SU-DHL-6 (cell line): ENCODE data around the gene TMEM174.

Source experiments
- H2AFZ ChIP-seq: fragments of 200-600 bp; sonication (generic); 2 replicates; pipeline ENCODE4 v1.6.1; 2014; ENCODE audit warnings: low read depth, mild to moderate bottlenecking, moderate library complexity, mixed read lengths, antibody characterized with exemption, low read length; ENCODE audit not compliant: severe bottlenecking
- H3F3A ChIP-seq: fragments of 200-600 bp; shearing (Covaris generic); 2 replicates; pipeline ENCODE4 v1.6.0; 2016; ENCODE audit warnings: antibody characterized with exemption, mild to moderate bottlenecking; ENCODE audit not compliant: insufficient read depth
- H3K27ac ChIP-seq: fragments of 200-600 bp; sonication (generic); 2 replicates; pipeline ENCODE4 v1.5.1; 2016; ENCODE audit warnings: low read depth, mild to moderate bottlenecking, low read length, moderate library complexity, mixed read lengths
- H3K27me3 ChIP-seq: fragments of 200-600 bp; sonication (generic), shearing (Covaris generic); 2 replicates; pipeline ENCODE4 v1.6.0; 2014; ENCODE audit warnings: mild to moderate bottlenecking, low read length
- H3K36me3 ChIP-seq: fragments of 200-600 bp; sonication (generic); 2 replicates; pipeline ENCODE4 v1.6.1; 2014; ENCODE audit warnings: mild to moderate bottlenecking, low read length, mixed read lengths
- H3K4me2 ChIP-seq: fragments of 300-600, 200-600 bp; shearing (Covaris generic), sonication (generic); 2 replicates; pipeline ENCODE4 v1.6.0; 2014; ENCODE audit warnings: low read length, low read depth, mild to moderate bottlenecking; ENCODE audit not compliant: poor library complexity, severe bottlenecking
- H3K4me3 ChIP-seq: fragments of 200-600 bp; sonication (generic); 2 replicates; pipeline ENCODE4 v1.5.1; 2014; ENCODE audit warnings: antibody characterized with exemption, low read length, mild to moderate bottlenecking, mixed read lengths; ENCODE audit not compliant: insufficient read depth, poor library complexity, severe bottlenecking
- H3K79me2 ChIP-seq: fragments of 200-600 bp; sonication (generic); 2 replicates; pipeline ENCODE4 v1.6.1; 2014; ENCODE audit warnings: mild to moderate bottlenecking, low read length, moderate library complexity; ENCODE audit not compliant: insufficient read depth
- H3K9ac ChIP-seq: fragments of 200-600 bp; sonication (generic); 2 replicates; pipeline ENCODE4 v1.7.0; 2014; ENCODE audit warnings: mild to moderate bottlenecking, low read length
- H3K9me2 ChIP-seq: fragments of 200-600 bp; sonication (generic); replicated peaks from 2 replicates; pipeline ENCODE4 v1.6.1; 2014; ENCODE audit warnings: low read length; ENCODE audit not compliant: insufficient read depth
- H3K9me3 ChIP-seq: fragments of 200-600 bp; sonication (generic); 2 replicates; pipeline ENCODE4 v1.6.1; 2014; ENCODE audit warnings: low read length, mixed read lengths; ENCODE audit not compliant: insufficient read depth
- H4K20me1 ChIP-seq: fragments of 200-600 bp; sonication (generic); 2 replicates; pipeline ENCODE4 v1.6.1; 2014; ENCODE audit warnings: low read depth, mild to moderate bottlenecking, antibody characterized with exemption, low read length, moderate library complexity, mixed read lengths
- EZH2phosphoT487 ChIP-seq: fragments of 200-600 bp; sonication (generic), shearing (Covaris generic); conservative IDR thresholded peaks from 2 replicates; pipeline ENCODE4 v1.6.1; 2018; ENCODE audit warnings: mild to moderate bottlenecking, antibody characterized with exemption, low read length, moderate library complexity, mixed read lengths
- TF ChIP-seq, protein P1 (sequence below): fragments of 200-600 bp; sonication (generic); IDR thresholded peaks from one replicate; pipeline ENCODE4 v1.5.1; 2017; ENCODE audit warnings: antibody characterized with exemption, mild to moderate bottlenecking, low read length, moderate library complexity; ENCODE audit not compliant: insufficient read depth, poor library complexity, severe bottlenecking

Gene TMEM174

DNA sequence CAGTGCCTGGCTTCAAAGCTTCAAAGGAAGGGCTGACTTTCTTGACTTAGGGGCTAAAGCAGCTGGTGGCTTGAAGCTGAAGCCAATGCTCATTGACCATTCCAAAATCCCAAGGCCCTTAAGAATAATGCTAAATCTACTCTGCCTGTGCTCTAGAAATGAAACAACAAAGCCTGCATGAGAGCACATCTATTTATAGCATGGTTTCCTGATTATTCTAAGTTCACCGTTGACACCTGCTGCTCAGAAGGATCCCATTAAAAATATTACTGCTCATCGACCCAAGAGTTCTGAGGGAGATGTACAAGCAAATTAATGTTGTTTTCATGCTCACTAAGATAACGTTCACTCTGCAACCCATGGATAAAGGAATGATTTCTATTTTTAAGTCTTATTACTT lies 6.7 kb downstream of the TMEM174 start:
- Histone ChIP-seq H3K27me3 (no peaks in the 10 kb centered on the region; the same call in 1 of the 2 replicates), H2AFZ (no peak overlapping the region), H3K27ac (no peak overlapping the region), H3K9me3 (no peaks in the 10 kb centered on the region), H3K79me2 (no peaks in the 10 kb centered on the region), H3K4me3 (no peak overlapping the region), H3K9me2 (no peaks in the 10 kb centered on the region), H3K9ac (no peak overlapping the region), H3K4me2 (no peak overlapping the region), H3K36me3 (no peaks in the 10 kb centered on the region), H3F3A (no peaks in the 10 kb centered on the region), H4K20me1 (no peaks in the 10 kb centered on the region)
- TF ChIP-seq, protein P1, sequence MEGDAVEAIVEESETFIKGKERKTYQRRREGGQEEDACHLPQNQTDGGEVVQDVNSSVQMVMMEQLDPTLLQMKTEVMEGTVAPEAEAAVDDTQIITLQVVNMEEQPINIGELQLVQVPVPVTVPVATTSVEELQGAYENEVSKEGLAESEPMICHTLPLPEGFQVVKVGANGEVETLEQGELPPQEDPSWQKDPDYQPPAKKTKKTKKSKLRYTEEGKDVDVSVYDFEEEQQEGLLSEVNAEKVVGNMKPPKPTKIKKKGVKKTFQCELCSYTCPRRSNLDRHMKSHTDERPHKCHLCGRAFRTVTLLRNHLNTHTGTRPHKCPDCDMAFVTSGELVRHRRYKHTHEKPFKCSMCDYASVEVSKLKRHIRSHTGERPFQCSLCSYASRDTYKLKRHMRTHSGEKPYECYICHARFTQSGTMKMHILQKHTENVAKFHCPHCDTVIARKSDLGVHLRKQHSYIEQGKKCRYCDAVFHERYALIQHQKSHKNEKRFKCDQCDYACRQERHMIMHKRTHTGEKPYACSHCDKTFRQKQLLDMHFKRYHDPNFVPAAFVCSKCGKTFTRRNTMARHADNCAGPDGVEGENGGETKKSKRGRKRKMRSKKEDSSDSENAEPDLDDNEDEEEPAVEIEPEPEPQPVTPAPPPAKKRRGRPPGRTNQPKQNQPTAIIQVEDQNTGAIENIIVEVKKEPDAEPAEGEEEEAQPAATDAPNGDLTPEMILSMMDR: no peak
- TF ChIP-seq EZH2phosphoT487: no peak

- Histone ChIP-seq H3K9ac (no peak overlapping the region), H2AFZ (no peak overlapping the region), H3K4me3 (no peak overlapping the region), H3K27ac (no peak overlapping the region), H3K27me3 (no peaks in the 10 kb centered on the region; the same call in 1 of the 2 replicates), H3K79me2 (no peaks in the 10 kb centered on the region), H4K20me1 (no peaks in the 10 kb centered on the region), H3K36me3 (no peaks in the 10 kb centered on the region), H3K9me2 (no peaks in the 10 kb centered on the region), H3F3A (no peaks in the 10 kb centered on the region), H3K9me3 (0 out of 2 replicates have a peak, but pooled peaks cover 3% of the 10 kb centered on the region), H3K4me2 (no peak overlapping the region)
- TF ChIP-seq, protein P1: no peak
- no peak for TF ChIP-seq EZH2phosphoT487
These were observed 7.6 kb downstream of the TMEM174 start for GRCh38 chr5:73180566-73180965.

GRCh38 chr5:73182307-73182706 lies 9.3 kb downstream of the TMEM174 start:
- Histone ChIP-seq H3K9me2 (no peaks in the 10 kb centered on the region), H4K20me1 (no peaks in the 10 kb centered on the region), H3K27ac (no peak overlapping the region), H3K79me2 (no peaks in the 10 kb centered on the region), H3K4me2 (no peak overlapping the region), H3F3A (no peaks in the 10 kb centered on the region), H2AFZ (no peak overlapping the region), H3K36me3 (no peaks in the 10 kb centered on the region), H3K4me3 (no peak overlapping the region), H3K9ac (no peak overlapping the region), H3K27me3 (no peaks in the 10 kb centered on the region; the same call in 1 of the 2 replicates), H3K9me3 (0 out of 2 replicates have a peak, but pooled peaks cover 3% of the 10 kb centered on the region)
- no peak for TF ChIP-seq EZH2phosphoT487
- TF ChIP-seq, protein P1: no peak

DNA sequence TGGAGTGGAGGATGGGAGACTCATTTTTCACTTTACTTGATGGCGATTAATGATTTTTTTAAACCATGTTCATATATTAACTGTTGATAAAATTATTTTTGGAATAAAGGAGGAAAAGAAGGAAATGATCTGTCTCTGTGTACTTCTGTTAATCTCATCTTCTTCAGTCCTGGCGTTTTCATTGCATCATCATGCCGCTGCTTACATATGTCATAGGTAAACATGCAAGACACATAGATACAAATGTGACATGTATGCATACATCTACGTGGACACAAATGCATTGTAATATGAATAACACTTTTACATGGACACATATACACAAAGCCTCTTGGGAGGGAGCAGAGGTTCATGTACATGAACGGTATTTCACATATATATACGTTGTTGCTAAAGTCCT lies 10.0 kb downstream of the TMEM174 start:
- Histone ChIP-seq H4K20me1 (no peaks in the 10 kb centered on the region), H3K9me2 (no peaks in the 10 kb centered on the region), H3K4me2 (no peak overlapping the region), H3K36me3 (no peaks in the 10 kb centered on the region), H3K9me3 (0 out of 2 replicates have a peak, but pooled peaks cover 3% of the 10 kb centered on the region), H3K27me3 (no peaks in the 10 kb centered on the region; the same call in 1 of the 2 replicates), H3F3A (no peaks in the 10 kb centered on the region), H3K27ac (no peak overlapping the region), H2AFZ (no peak overlapping the region), H3K4me3 (no peak overlapping the region), H3K79me2 (no peaks in the 10 kb centered on the region), H3K9ac (no peak overlapping the region)
- TF ChIP-seq EZH2phosphoT487: no peak
- TF ChIP-seq, protein P1: no peak
